RWPE1 (cell line): ENCODE data around the gene SHCBP1L.

Experiments
- CTCF ChIA-PET: fragments of 350-600 bp; sonication (Branson Sonifier 250); formaldehyde crosslinking; extraction: SDS; loops from one replicate; lab custom pipeline; 2021; lab: Yijun Ruan, JAX
- POLR2A ChIA-PET: fragments of 400-600 bp; formaldehyde crosslinking; extraction: SDS; loops from one replicate; lab custom pipeline; 2020; ENCODE audit warnings: antibody characterized with exemption; ENCODE audit not compliant: low non-redundant PET; lab: Yijun Ruan, JAX
- DNase-seq: peaks from one replicate; pipeline ENCODE4 v3.0.0; 2012; ENCODE audit warnings: low spot score
- H3K27ac ChIP-seq: fragments of 450-650 bp; 2 replicates; pipeline ENCODE4 v1.5.1; 2017
- TF ChIP-seq, protein P1 (sequence below): fragments of 450-650 bp; conservative IDR thresholded peaks from 2 replicates; pipeline ENCODE4 v1.5.1; 2017; ENCODE audit warnings: low read depth, mild to moderate bottlenecking

Gene SHCBP1L

DNA sequence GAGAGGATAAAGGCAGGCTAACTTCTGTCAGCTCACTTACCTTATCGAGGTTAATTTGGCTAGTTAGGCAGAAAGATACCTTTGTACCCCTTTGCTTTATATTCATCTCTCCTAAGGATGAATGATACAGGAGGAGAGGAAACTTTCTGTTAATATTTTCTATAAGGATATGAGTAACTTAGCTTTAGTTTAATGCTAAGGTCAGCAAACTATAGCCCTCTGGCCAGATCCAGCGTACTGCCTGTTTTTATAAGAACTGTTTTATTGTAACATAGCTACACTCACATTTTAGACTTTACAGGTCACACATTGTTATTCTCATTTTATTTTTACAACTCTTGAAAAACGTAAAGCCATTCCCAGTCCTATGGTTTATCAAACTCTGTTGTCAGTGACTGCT, 95.8 kb downstream of the SHCBP1L start:
- H3K27ac ChIP-seq: no peak overlapping the region
- POLR2A ChIA-PET: no interaction called here
- CTCF ChIA-PET: no interaction called here
- no peak for DNase-seq
- TF ChIP-seq, protein P1, sequence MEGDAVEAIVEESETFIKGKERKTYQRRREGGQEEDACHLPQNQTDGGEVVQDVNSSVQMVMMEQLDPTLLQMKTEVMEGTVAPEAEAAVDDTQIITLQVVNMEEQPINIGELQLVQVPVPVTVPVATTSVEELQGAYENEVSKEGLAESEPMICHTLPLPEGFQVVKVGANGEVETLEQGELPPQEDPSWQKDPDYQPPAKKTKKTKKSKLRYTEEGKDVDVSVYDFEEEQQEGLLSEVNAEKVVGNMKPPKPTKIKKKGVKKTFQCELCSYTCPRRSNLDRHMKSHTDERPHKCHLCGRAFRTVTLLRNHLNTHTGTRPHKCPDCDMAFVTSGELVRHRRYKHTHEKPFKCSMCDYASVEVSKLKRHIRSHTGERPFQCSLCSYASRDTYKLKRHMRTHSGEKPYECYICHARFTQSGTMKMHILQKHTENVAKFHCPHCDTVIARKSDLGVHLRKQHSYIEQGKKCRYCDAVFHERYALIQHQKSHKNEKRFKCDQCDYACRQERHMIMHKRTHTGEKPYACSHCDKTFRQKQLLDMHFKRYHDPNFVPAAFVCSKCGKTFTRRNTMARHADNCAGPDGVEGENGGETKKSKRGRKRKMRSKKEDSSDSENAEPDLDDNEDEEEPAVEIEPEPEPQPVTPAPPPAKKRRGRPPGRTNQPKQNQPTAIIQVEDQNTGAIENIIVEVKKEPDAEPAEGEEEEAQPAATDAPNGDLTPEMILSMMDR: no peak

DNA sequence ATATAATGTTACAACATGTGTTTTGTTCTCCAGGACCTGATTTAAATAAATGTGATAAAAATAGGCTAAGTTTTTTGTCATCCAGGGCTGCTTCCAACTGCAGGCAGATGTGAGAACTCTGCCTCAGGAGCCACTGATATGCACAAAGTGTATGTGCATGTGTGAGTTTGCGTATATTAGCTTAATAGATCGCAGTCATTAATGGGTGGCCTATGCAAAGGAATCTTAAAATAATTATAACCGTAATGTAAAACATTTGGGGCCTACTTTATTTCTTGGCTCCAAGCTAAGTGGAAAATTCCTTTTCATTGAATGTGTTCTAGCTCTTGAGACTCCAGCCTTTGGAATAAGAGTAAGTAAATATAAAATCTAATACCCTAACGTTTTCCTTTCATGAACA, 97.1 kb downstream of the SHCBP1L start:
- TF ChIP-seq, protein P1: no peak
- no peak for DNase-seq
- ChIA-PET POLR2A (no interaction called here), CTCF (no interaction called here)
- no peak overlapping the region for H3K27ac ChIP-seq

DNA sequence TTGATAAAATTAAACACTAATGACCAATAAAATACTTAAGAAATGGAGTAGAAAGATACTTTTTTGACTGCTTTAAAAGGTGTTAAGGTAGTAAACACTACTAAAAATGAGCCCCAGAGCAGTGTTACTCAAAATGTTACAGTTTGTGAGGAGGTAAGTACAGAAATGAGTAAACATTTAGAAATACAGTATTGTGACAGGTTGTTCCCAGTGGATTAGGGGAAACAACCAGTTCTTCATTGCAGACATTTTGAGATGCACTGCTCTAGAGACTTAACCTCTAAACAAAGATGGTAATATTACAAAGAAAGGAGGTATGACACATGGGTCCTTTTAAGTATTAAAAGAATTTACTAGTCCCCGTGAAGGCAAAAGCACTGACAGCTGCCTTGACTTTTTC, 101.1 kb downstream of the SHCBP1L start:
- CTCF ChIA-PET: no interaction called here
- POLR2A ChIA-PET: no interaction called here
- no peak overlapping the region for H3K27ac ChIP-seq
- TF ChIP-seq, protein P1: no peak
- no peak for DNase-seq

DNA sequence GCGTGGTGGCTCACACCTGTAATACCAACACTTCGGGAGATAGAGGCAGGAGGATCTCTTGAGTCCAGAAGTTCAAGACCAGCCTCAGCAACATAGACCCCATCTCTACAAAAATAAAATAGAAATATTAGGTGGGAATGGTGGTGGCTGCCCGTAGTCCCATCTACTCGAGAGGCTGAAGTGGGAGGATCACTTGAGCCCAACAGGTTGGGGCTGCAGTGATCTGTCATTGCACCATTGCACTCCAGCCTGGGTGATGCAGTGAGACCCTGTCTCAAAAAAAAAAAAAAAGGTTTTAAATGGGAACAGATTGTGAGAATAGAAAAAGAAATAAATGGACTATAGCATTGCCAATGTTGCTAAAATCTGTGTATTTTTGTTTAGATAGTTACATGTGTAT, 102.6 kb downstream of the SHCBP1L start:
- ChIA-PET CTCF (no interaction called here), POLR2A (no interaction called here)
- TF ChIP-seq, protein P1: no peak
- DNase-seq: no peak
- no peak overlapping the region for H3K27ac ChIP-seq
